Ovary (tissue), 9 donors: ENCODE results near the gene TERT. TPM values are rescaled to one million over a fixed set of nuclear protein-coding genes. Genes with fewer than 3 reads are reported as not detected.

ENCODE experiments used
- DNase-seq, 5 donors: peaks; one replicate each; pipeline ENCODE4 v3.0.0-alpha.2; 2019 to 2020
- H3K27ac ChIP-seq, 2 donors: fragments of 200-600 bp; one replicate each; pipeline versions ENCODE4 v1.5.1 to v1.8.0; 2019 to 2022
- H3K27me3 ChIP-seq: fragments of 200-600 bp; one replicate; pipeline ENCODE4 v1.8.0; 2022
- H3K36me3 ChIP-seq: fragments of 200-600 bp; sonication (generic); one replicate; pipeline ENCODE4 v1.5.1; 2019
- H3K4me1 ChIP-seq: one replicate; pipeline ENCODE4 v1.8.1; 2013; ENCODE audit warnings: mild to moderate bottlenecking, moderate library complexity; ENCODE audit not compliant: insufficient read depth
- H3K4me3 ChIP-seq: fragments of 200-600 bp; sonication (generic); one replicate; pipeline ENCODE4 v1.5.1; 2017
- H3K9me3 ChIP-seq, 2 donors: fragments of 200-600 bp in 1 of 2; sonication (generic) in 1 of 2; one replicate each; pipeline versions ENCODE4 v1.5.1 to v1.8.1; 2013 to 2019; ENCODE audit warnings: mild to moderate bottlenecking in 1 of 2, moderate library complexity in 1 of 2
- EP300 ChIP-seq: sonication (generic); formaldehyde crosslinking; IDR thresholded peaks from one replicate; pipeline ENCODE4 v1.6.1; 2017; ENCODE audit warnings: antibody characterized with exemption
- POLR2A ChIP-seq: fragments of 450-650 bp; IDR thresholded peaks from one replicate; pipeline ENCODE4 v1.6.1; 2017; ENCODE audit warnings: antibody characterized with exemption, mild to moderate bottlenecking, moderate library complexity
- WGBS, 3 donors: extraction: QIAGEN DNeasy Blood & Tissue Kit in 1 of 3; methylation state at CpG; one replicate each; pipeline versions ENCODE4 v1.1.5 to v1.1.7; 2013 to 2017; 5-methylcytosine and 5-hydroxymethylcytosine counted together
- intact Hi-C, 4 donors: fragments of 100-400 bp; cut with DNase I; formaldehyde crosslinking; loops; one replicate each; pipeline versions ENCODE4 v1.11.0 to v1.15.1; 2022 to 2023
- polyA plus RNA-seq, 2 donors: library from polyadenylated mRNA; stranded (reverse); fragments of 200-250 nt in 1 of 2; fragments of 350-450 nt in 1 of 2; fragmentation: Illumina TruSeq in 1 of 2; extraction: RNeasy Lipid Tissue Mini Kit (QIAGEN cat#74804) in 1 of 2; gene quantifications; one replicate each; pipeline ENCODE4 v1.2.3, GENCODE V29; 2013 to 2014
- total RNA-seq, 7 donors: library from RNA; depleted of rRNA in 2 of 7; stranded (reverse); fragments of >200 nt in 2 of 7; fragmentation: NEBNext Ultra II Directional in 3 of 7; extraction: Animal tissue kit (Norgen Biotek cat#: 25700) in 3 of 7; gene quantifications; one replicate each; pipeline versions ENCODE4 v1.1.0 to v1.2.4, GENCODE V29; 2016 to 2023
- TF ChIP-seq, protein P1 (sequence below), 3 donors: fragments of 450-650 bp in 2 of 3; fragments of 200-600 bp in 1 of 3; IDR thresholded peaks; one replicate each; pipeline versions ENCODE4 v1.5.1 to v1.8.0; 2016 to 2022; ENCODE audit warnings: antibody characterized with exemption in 3 of 3, mild to moderate bottlenecking in 1 of 3
- donor health status: DM: no; HTN: no; CAD: no; lungs with moderate emphysema.
- donor health status: DM: no; HTN: no; CAD: no.
- donor health status: Bipolar disorder and iron deficiency.
- donor health status: DM: yes; HTN: yes; CAD: no.
- donor health status: DM: no; HTN: no; CAD: no.
- donor health status: DM: yes; HTN: yes; CAD: no.

The TERT gene
- total and polyA plus RNA-seq, 9 donors = 0.10 to 3.1 TPM; not detected in 7

DNA sequence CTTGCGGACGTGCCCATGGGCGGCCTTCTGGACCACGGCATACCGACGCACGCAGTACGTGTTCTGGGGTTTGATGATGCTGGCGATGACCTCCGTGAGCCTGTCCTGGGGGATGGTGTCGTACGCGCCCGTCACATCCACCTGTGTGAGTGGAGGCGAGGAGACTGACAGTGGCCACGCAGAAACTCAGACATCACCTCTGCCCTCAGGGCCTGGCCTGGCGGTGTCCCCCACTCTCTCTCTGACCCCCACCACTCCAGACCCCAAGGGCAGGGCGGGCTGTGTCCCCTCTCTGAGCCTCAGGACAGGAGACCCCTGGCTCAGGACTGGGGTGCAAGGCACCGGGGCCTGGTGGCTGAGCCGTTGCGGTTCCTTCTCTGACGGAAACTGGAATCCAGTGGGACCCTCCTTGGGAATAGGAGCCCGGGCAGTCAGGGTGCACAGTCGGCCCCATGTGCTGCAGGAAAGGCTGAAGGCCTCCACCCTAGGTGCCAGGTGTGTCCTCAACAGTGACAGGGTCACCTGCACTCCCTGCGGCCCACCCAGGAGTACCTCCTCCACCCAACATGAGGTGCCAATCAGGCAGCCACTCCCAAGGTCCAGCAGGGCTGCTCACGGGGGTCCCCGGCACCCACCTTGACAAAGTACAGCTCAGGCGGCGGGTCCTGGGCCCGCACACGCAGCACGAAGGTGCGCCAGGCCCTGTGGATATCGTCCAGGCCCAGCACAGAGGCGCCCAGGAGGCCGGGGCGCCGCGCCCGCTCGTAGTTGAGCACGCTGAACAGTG is 16.0 kb downstream of the TERT start:
- Histone ChIP-seq H3K36me3 (no peaks in the 10 kb centered on the region), H3K9me3 (no peaks in the 10 kb centered on the region), H3K27me3 (no peaks in the 10 kb centered on the region), H3K4me3 (no peak overlapping the region), H3K4me1 (no peaks in the 10 kb centered on the region), H3K27ac (no peak overlapping the region)
- intact Hi-C loops = no loop called here
- TF ChIP-seq, protein P1, sequence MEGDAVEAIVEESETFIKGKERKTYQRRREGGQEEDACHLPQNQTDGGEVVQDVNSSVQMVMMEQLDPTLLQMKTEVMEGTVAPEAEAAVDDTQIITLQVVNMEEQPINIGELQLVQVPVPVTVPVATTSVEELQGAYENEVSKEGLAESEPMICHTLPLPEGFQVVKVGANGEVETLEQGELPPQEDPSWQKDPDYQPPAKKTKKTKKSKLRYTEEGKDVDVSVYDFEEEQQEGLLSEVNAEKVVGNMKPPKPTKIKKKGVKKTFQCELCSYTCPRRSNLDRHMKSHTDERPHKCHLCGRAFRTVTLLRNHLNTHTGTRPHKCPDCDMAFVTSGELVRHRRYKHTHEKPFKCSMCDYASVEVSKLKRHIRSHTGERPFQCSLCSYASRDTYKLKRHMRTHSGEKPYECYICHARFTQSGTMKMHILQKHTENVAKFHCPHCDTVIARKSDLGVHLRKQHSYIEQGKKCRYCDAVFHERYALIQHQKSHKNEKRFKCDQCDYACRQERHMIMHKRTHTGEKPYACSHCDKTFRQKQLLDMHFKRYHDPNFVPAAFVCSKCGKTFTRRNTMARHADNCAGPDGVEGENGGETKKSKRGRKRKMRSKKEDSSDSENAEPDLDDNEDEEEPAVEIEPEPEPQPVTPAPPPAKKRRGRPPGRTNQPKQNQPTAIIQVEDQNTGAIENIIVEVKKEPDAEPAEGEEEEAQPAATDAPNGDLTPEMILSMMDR (IDR thresholded peaks at IDR 0.05) = no peak
- no peak for TF ChIP-seq EP300
- no peak for TF ChIP-seq POLR2A
- WGBS, 3 donors = 91 to 95% (median 93%) methylated on average over 42 of the region's 42 CpGs
- DNase-seq = no peak

DNA sequence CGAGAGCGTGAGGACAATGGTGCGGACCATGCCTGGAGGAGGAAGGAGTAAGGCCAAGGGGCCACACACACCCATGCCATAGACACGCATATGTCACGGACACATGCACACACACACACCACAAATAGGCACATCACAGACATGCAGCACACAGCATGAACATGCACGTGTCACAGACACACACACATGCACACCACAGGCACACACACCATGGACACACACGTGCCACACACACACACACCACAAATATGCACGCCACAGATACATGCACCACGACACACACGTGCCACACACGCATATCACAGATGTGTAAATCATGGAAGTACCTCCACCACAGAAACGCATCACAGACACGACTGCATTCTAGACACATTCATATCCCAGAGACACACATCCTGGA is 16.7 kb downstream of the TERT start:
- intact Hi-C loops = no loop called here
- 90 to 95% (median 91%) methylated on average over 13 of the region's 13 CpGs for WGBS, 3 donors
- H3K27me3 ChIP-seq = no peaks in the 10 kb centered on the region
- H3K27ac ChIP-seq = no peak overlapping the region
- H3K4me1 ChIP-seq = no peaks in the 10 kb centered on the region
- no peaks in the 10 kb centered on the region for H3K36me3 ChIP-seq
- TF ChIP-seq EP300 = no peak
- TF ChIP-seq POLR2A = no peak
- TF ChIP-seq, protein P1 (IDR thresholded peaks at IDR 0.05) = no peak
- DNase-seq = no peak
- no peaks in the 10 kb centered on the region for H3K9me3 ChIP-seq
- H3K4me3 ChIP-seq = no peak overlapping the region

DNA sequence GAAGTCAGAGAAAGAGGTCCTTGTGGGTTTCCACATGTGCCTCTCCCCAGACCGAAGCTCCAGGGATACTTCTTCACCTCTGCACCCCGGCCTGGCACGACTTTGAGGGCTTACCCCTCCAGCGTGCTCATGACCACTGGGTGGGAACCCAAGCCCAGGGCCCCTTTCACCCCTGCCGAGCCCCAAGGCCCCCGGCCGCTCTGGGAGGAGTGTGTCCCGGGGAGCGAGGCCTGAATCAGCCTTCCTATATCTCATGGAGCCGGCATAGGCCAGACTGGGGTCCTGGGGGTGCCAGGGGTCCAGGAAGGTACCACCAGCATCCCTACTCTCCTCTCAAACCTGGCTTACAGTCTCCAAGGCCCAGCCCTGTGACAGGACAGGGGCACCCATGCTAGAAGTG is 17.1 kb downstream of the TERT start:
- intact Hi-C loops = no loop called here
- no peaks in the 10 kb centered on the region for H3K36me3 ChIP-seq
- 92 to 95% (median 92%) methylated on average over 10 of the region's 10 CpGs for WGBS, 3 donors
- H3K9me3 ChIP-seq = no peaks in the 10 kb centered on the region
- no peak for DNase-seq
- no peak overlapping the region for H3K27ac ChIP-seq
- H3K27me3 ChIP-seq = no peaks in the 10 kb centered on the region
- H3K4me1 ChIP-seq = no peaks in the 10 kb centered on the region
- H3K4me3 ChIP-seq = no peak overlapping the region
- TF ChIP-seq, protein P1 (IDR thresholded peaks at IDR 0.05) = no peak
- TF ChIP-seq POLR2A = no peak
- TF ChIP-seq EP300 = no peak

DNA sequence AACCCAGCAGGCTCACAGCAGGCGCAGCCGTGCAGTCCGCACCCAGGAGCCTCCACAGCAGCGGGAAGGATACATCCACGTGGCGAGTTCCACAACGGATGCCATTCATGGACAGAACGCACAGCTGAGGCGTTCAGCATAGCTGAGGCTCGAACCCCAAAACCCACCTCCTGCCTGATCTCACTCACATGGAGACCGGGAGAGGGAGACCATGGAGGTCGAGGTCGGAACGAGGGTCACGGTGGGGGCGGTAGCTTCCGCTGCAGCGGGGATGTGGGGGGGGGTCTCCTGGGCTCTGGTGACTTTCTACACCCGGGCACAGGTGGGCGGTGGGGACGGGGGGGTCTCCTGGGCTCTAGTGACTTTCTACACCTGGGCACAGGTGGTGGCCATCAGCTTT is 17.5 kb downstream of the TERT start:
- Histone ChIP-seq H3K36me3 (no peaks in the 10 kb centered on the region), H3K27me3 (no peaks in the 10 kb centered on the region), H3K4me3 (no peak overlapping the region), H3K27ac (no peak overlapping the region), H3K4me1 (no peaks in the 10 kb centered on the region), H3K9me3 (no peaks in the 10 kb centered on the region)
- TF ChIP-seq POLR2A = no peak
- TF ChIP-seq, protein P1 (IDR thresholded peaks at IDR 0.05) = no peak
- no peak for TF ChIP-seq EP300
- intact Hi-C loops = no loop called here
- WGBS, 3 donors = 85 to 90% (median 87%) methylated on average over 21 of the region's 21 CpGs
- DNase-seq = no peak
